Thyroid gland (tissue), 4 donors: Measurements from ENCODE around the gene BARD1. TPM values are rescaled to one million over a fixed set of nuclear protein-coding genes. Genes with fewer than 3 reads are reported as not detected.
A peak's percentile ranks its signal among the peaks of the same experiment; 100 is the strongest.

Source experiments
- DNase-seq, 2 donors: peaks; one replicate each; pipeline ENCODE4 v3.0.0-alpha.2; 2019
- H3K27ac ChIP-seq, 3 donors: fragments of 200-600 bp; sonication (generic); 1 replicate in 2 of 3; 2 replicates in 1 of 3; pipeline ENCODE4 v1.5.1; 2016 to 2019; ENCODE audit warnings: mild to moderate bottlenecking in 1 of 3, moderate library complexity in 1 of 3
- H3K27me3 ChIP-seq: fragments of 200-600 bp; sonication (generic); one replicate; pipeline ENCODE4 v1.5.1; 2019
- H3K36me3 ChIP-seq, 2 donors: fragments of 200-600 bp; sonication (generic); one replicate each; pipeline ENCODE4 v1.5.1; 2016 to 2019
- H3K4me1 ChIP-seq, 2 donors: fragments of 200-600 bp; sonication (generic); one replicate each; pipeline ENCODE4 v1.5.1; 2017 to 2019
- H3K4me3 ChIP-seq, 3 donors: fragments of 200-600 bp; sonication (generic); replicated peaks in 1 of 3; 1 replicate in 2 of 3; 2 replicates in 1 of 3; pipeline ENCODE4 v1.5.1; 2016; ENCODE audit warnings: mild to moderate bottlenecking in 1 of 3
- H3K9me3 ChIP-seq: fragments of 200-600 bp; sonication (generic); one replicate; pipeline ENCODE4 v1.5.1; 2017
- POLR2A ChIP-seq, 2 donors: fragments of 450-650 bp; IDR thresholded peaks; one replicate each; pipeline ENCODE4 v1.6.1; 2017; ENCODE audit warnings: antibody characterized with exemption in 2 of 2, mild to moderate bottlenecking in 2 of 2, moderate library complexity in 1 of 2
- WGBS, 2 donors: methylation state at CpG; one replicate each; pipeline ENCODE4 v1.1.5; 2017; 5-methylcytosine and 5-hydroxymethylcytosine counted together
- intact Hi-C: fragments of 100-400 bp; cut with DNase I; formaldehyde crosslinking; loops from one replicate; pipeline ENCODE4 v1.15.1; 2023
- total RNA-seq, 4 donors: library from RNA; depleted of rRNA; stranded (reverse); fragments of >200 nt; gene quantifications; one replicate each; pipeline ENCODE4 v1.2.3, GENCODE V29; 2016
- TF ChIP-seq, protein P1 (sequence below), 6 experiments: fragments of 200-600 bp in 3 of 6; fragments of 450-650 bp in 3 of 6; sonication (generic) in 3 of 6; IDR thresholded peaks; one replicate each; pipeline ENCODE4 v1.5.1; 2016 to 2019; ENCODE audit warnings: antibody characterized with exemption in 6 of 6, mild to moderate bottlenecking in 2 of 6, inconsistent platforms in 1 of 6, moderate library complexity in 1 of 6

The BARD1 gene
- total RNA-seq, 4 donors from 2014 or later: 12.8 to 16.5 (median 15.2) TPM

DNA sequence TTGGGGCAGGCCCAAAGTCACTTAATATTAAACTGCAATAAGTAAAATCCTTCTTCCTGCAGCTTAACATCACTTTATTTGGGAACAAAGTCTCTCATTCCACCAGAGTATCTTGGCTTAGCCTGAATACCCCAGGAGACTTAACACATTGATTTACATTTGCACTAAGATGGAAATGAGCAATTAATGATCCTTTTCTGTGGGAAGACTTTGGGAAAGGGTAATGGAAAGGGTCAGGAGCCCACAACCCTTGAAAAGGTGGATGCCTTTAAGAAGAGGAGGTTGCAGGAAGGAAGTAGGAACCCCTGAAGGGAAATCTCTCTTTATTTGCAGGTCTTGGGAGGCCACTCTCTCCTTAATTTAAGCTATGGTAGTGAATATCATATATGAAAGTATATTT is 28.0 kb upstream of the BARD1 start:
- no peak for TF ChIP-seq POLR2A (IDR thresholded peaks at IDR 0.05)
- TF ChIP-seq, protein P1, sequence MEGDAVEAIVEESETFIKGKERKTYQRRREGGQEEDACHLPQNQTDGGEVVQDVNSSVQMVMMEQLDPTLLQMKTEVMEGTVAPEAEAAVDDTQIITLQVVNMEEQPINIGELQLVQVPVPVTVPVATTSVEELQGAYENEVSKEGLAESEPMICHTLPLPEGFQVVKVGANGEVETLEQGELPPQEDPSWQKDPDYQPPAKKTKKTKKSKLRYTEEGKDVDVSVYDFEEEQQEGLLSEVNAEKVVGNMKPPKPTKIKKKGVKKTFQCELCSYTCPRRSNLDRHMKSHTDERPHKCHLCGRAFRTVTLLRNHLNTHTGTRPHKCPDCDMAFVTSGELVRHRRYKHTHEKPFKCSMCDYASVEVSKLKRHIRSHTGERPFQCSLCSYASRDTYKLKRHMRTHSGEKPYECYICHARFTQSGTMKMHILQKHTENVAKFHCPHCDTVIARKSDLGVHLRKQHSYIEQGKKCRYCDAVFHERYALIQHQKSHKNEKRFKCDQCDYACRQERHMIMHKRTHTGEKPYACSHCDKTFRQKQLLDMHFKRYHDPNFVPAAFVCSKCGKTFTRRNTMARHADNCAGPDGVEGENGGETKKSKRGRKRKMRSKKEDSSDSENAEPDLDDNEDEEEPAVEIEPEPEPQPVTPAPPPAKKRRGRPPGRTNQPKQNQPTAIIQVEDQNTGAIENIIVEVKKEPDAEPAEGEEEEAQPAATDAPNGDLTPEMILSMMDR (IDR thresholded peaks at IDR 0.05): no peak
- Histone ChIP-seq H3K9me3 (no peaks in the 10 kb centered on the region), H3K27me3 (no peaks in the 10 kb centered on the region), H3K4me3 (no peak overlapping the region), H3K4me1 (no peaks in the 10 kb centered on the region), H3K27ac (no peak overlapping the region), H3K36me3 (no peaks in the 10 kb centered on the region)
- intact Hi-C loops: no loop called here
- no peak for DNase-seq

DNA sequence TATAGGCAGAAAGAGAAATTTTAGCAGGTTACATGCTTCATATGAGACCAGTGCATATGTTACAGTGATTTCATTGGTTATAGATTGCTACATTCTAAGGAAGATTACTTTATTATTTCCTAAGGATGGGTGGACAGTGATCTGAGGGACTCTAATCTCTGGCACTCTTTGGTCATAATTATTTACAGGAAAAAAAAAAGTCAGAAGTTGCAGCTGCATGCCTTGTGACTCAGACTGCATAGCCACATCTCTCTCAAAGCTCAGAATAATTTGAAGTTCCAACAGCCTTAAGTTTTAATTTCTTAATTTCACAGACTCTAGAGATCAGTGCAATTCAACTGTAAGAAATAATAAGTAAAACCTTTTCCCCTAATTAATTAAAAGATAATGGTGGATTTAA is 27.1 kb upstream of the BARD1 start:
- Histone ChIP-seq H3K9me3 (no peaks in the 10 kb centered on the region), H3K4me1 (no peaks in the 10 kb centered on the region), H3K4me3 (no peak overlapping the region), H3K27me3 (no peaks in the 10 kb centered on the region), H3K36me3 (no peaks in the 10 kb centered on the region), H3K27ac (no peak overlapping the region)
- no peak for TF ChIP-seq POLR2A (IDR thresholded peaks at IDR 0.05)
- TF ChIP-seq, protein P1 (IDR thresholded peaks at IDR 0.05): no peak
- no peak for DNase-seq
- intact Hi-C loops: no loop called here

DNA sequence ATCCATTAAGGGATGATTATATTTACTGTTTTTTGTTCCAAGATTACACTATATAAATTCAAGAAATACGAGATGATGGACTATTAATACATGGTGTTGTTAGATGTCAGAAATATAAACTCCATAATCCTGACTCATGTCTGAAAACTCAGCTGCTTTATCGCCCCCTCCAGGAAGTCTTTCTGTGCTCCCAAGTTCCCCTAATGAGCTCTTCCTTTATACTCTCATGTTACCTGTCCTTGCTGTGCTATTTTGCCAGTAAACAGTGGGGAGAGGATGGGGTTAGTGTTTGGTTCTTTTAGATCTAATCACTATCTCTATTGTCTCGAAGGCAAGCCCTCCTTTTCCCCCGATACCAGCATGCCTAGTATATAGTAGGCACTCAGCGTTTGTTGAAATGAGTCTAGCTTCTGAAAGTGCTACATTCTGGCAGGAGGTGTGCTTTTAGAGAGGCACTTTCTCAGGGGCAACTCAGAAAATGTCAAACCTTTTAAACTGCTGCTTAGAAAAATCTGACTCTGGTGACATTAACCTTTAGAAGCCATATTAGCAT is 21.4 kb upstream of the BARD1 start:
- TF ChIP-seq, protein P1 (IDR thresholded peaks at IDR 0.05): peak in 3 of 6 experiments; percentile 17 to 33 (median 18)
- no peak for TF ChIP-seq POLR2A (IDR thresholded peaks at IDR 0.05)
- no peaks in the 10 kb centered on the region for H3K27me3 ChIP-seq
- no peaks in the 10 kb centered on the region for H3K9me3 ChIP-seq
- H3K27ac ChIP-seq: no peak overlapping the region
- intact Hi-C loops: no loop called here
- H3K4me3 ChIP-seq: no peak overlapping the region
- H3K4me1 ChIP-seq: no peaks in the 10 kb centered on the region
- DNase-seq: no peak
- WGBS, 2 donors: 53 to 56% methylated on average over 5 of the region's 5 CpGs
- no peaks in the 10 kb centered on the region for H3K36me3 ChIP-seq

DNA sequence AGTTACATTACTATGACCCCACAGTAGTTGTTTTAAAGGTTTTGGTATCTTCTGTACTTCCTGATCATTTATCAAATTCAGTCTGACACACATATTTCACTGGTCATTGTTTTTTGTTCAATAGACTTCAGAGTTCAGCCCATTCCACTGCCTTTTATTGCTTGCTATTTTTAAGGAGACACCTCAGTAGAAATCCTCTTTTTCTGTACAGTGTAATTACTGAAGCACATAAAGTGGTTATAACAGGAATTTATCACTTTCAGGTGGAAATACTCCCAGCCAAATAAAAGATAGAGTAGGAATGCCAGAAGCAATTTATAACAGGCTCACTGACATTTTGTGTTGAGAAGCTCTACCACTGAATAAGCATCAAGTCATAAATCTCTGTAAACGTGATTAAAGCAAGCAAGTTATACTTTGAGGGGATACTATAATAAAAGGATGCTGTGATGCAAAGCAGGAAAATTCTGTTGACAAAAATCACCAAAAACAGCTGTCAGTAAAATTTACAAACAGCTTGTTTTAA is 6.6 kb upstream of the BARD1 start:
- Histone ChIP-seq H3K9me3 (no peaks in the 10 kb centered on the region), H3K27me3 (no peaks in the 10 kb centered on the region), H3K4me1 (no peaks in the 10 kb centered on the region), H3K4me3 (no peak overlapping the region), H3K27ac (no peak overlapping the region), H3K36me3 (no peaks in the 10 kb centered on the region)
- no peak for DNase-seq
- intact Hi-C loops: no loop called here
- no peak for TF ChIP-seq POLR2A (IDR thresholded peaks at IDR 0.05)
- TF ChIP-seq, protein P1 (IDR thresholded peaks at IDR 0.05): no peak
- WGBS, 2 donors: 73 to 84% methylated on average over 1 of the region's 1 CpG

DNA sequence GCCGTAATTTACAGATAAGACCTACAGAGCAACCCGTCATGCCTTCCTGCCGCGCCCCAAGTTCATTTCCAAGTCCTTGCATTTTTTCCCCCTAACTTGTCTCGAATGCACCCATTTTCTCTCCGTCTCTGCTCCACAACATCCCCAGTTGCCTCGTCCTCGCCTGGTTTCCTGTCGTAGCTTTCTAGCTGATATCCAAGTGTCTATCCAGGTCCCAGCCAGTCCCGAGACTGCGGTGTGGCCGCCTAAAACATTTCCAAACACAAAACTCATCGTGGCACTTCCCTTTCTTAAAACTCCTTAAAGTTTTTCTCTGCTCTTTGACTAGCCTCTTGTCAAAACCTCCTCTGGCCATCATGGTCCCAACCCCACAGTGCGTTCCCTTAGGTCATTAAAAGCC is 1.2 kb upstream of the BARD1 start:
- 38 to 43% methylated on average over 14 of the region's 14 CpGs for WGBS, 2 donors
- Histone ChIP-seq H3K4me3 (peak overlapping the region in 1 of 3 donors; percentile 56), H3K9me3 (no peaks in the 10 kb centered on the region)

More for the DNA sequence above, 1.2 kb upstream of the BARD1 start:
- DNase-seq: peak; percentile 5 to 11
- no peak for TF ChIP-seq POLR2A (IDR thresholded peaks at IDR 0.05)
- TF ChIP-seq, protein P1 (IDR thresholded peaks at IDR 0.05): no peak
- H3K27ac ChIP-seq: peak overlapping the region in 1 of 3 donors; percentile 93
- no peaks in the 10 kb centered on the region for H3K27me3 ChIP-seq
- intact Hi-C loops: no loop called here
- peaks cover 0 to 6% of the 10 kb centered on the region in 2 donors for H3K4me1 ChIP-seq
- no peaks in the 10 kb centered on the region for H3K36me3 ChIP-seq
